ENCODE measurements around the gene RALGPS1.

Gene RALGPS1

DNA sequence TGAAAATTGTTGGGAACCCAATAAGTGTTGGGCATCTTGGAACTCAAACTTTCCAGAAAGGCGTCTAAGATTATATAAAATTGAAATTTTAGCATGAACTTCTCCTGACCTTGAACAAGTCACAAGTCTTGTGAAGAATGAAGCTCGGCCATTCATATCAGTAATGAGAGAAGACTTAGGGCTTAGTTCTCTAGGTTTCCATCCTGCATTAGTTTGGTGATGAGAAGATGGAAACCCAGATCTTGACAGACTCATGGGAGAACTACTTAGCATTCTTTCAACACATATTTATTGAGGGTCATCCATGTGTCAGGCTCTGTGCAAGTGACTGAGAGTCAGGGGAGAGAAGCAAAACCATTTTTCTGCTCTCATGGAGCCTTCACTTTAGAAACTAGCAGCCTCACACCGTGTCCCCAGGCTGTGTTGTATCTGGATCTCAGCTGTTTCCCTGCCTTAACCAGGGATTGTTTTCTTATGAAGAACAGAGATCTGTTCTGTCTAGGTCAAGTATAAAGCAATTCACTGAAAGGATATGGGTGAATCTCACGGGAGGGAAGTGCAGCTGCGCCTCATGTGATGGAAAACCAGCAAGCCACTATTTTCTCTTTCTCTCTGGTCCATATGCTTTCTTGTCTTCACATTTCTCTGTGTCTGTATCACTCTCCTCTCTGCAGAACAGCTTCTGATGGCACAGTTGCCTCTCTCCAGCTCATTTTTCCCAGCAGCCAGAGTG lies 353.4 kb downstream of the RALGPS1 start:
- no peak for DNase-seq

- no peak for DNase-seq
These were observed 354.9 kb downstream of the RALGPS1 start for GRCh38 chr9:127269449-127269848.
